Coronary artery (tissue), 2 donors: Measurements from ENCODE around the gene LRRC15.

Experiments
- DNase-seq: peaks from one replicate; pipeline ENCODE4 v3.0.0-alpha.2; 2017; ENCODE audit warnings: low spot score
- H3K27ac ChIP-seq, 2 donors: fragments of 200-600 bp; sonication (generic); one replicate each; pipeline ENCODE4 v1.5.1; 2016 to 2019
- H3K4me3 ChIP-seq: fragments of 200-600 bp; sonication (generic); 2 replicates; pipeline ENCODE4 v1.5.1; 2016; ENCODE audit warnings: mild to moderate bottlenecking, moderate library complexity
- TF ChIP-seq, protein P1 (sequence below): fragments of 200-600 bp; sonication (generic); IDR thresholded peaks from one replicate; pipeline ENCODE4 v1.5.1; 2019; ENCODE audit warnings: antibody characterized with exemption

Gene LRRC15

DNA sequence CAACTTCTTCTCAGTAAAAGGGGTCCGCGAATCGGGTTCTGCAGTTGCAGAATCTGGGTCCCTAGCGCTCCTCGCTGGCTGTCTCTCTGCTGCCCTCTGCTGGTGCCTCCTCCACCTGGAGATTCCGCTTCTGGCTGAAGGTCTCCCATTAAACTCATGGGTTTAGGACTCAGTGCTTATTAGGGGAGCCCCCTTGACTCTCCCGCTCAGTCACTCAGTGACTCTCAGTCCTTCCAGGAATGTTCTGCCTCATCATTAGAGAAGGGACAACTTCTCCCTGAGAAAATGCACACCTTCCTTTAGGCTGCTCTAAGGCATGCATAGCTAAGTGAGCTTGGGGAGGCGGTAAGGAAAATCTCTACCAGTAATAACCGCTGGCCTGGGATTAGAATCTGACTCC lies 25.5 kb downstream of the LRRC15 start:
- H3K4me3 ChIP-seq = no peak overlapping the region
- no peak overlapping the region for H3K27ac ChIP-seq
- TF ChIP-seq, protein P1, sequence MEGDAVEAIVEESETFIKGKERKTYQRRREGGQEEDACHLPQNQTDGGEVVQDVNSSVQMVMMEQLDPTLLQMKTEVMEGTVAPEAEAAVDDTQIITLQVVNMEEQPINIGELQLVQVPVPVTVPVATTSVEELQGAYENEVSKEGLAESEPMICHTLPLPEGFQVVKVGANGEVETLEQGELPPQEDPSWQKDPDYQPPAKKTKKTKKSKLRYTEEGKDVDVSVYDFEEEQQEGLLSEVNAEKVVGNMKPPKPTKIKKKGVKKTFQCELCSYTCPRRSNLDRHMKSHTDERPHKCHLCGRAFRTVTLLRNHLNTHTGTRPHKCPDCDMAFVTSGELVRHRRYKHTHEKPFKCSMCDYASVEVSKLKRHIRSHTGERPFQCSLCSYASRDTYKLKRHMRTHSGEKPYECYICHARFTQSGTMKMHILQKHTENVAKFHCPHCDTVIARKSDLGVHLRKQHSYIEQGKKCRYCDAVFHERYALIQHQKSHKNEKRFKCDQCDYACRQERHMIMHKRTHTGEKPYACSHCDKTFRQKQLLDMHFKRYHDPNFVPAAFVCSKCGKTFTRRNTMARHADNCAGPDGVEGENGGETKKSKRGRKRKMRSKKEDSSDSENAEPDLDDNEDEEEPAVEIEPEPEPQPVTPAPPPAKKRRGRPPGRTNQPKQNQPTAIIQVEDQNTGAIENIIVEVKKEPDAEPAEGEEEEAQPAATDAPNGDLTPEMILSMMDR = peak; percentile 88
- DNase-seq = no peak

DNA sequence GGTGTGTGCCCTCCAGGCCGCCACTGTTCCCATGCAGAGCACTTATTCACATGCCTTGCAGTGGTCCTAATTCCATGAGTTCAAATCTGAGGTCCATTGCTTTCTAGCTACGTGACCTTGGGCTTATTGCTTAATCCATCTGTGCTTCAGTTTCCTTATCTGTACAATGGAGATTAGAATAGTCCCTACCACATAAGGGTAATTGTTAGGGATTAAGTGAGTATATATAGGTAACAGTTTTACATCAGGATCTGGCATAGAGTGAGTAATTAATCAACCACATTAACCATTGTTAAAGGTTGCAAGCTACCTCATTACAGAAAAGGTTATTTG lies 26.0 kb downstream of the LRRC15 start:
- no peak for DNase-seq
- TF ChIP-seq, protein P1 = no peak
- Histone ChIP-seq H3K4me3 (no peak overlapping the region), H3K27ac (no peak overlapping the region)

DNA sequence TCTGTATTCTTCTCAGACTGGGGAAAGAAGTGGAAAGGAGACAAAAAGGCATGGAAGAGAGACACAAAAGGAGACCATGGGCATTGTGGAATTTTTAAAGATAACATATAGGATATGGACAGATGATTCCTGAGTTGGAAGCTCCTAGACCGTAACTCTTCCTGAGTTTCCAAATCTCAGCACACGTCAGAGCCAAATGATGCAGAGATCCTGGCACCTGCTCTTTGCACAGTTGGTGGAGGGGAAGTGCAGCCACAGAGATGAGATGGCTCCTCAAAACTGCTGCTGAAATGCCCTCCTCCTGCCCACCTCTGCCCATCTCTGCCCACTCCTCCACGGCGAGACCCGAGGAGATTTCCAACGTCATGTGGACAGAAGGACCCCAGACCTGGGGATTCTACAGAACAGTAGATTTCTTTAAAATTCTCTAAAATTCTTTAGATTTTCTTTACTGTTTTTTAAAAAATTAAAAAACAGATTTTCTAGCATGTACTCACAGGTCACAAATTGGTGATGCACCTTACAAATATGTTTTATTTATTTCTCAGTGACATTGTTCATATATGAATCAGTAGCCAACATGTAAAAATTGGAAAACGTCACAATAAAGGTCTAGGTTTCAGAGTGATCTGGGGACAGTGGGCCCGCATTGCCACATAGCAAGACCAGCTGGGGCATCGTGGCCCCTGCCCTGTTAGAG lies 26.5 kb downstream of the LRRC15 start:
- H3K4me3 ChIP-seq = no peak overlapping the region
- TF ChIP-seq, protein P1 = no peak
- no peak for DNase-seq
- no peak overlapping the region for H3K27ac ChIP-seq

DNA sequence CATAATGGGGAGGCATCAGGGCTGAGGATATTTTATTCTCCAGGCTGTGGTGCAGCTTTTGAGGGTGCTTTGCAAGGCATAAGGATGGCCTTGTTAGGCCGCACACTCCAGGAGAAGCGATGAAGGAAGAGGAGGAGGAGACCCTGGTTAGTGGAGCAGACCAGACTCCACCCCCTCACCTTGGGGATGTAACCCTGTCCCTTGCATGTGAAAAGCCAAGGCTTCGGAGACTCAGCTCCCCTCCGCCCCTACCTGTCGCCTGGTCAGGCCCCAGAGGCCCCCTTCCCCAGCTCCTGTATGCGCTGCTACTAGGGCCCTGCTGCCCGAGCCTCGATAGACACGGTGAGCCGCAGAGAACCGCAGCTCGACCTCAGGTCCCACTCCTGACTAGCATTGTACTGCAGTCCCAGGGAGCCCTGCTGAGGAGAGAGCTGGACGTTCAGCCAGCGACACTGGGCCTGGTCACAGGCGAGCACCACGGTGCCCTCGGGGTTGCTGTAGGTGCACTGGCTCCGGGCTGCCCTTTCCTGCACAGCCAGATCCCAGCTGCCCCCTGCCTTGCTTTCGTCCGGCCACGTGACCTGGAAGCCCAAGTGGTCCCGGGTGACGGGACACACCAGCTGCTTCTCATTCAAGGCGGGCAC lies 28.7 kb downstream of the LRRC15 start:
- TF ChIP-seq, protein P1 = no peak
- H3K27ac ChIP-seq = no peak overlapping the region
- no peak overlapping the region for H3K4me3 ChIP-seq
- no peak for DNase-seq

DNA sequence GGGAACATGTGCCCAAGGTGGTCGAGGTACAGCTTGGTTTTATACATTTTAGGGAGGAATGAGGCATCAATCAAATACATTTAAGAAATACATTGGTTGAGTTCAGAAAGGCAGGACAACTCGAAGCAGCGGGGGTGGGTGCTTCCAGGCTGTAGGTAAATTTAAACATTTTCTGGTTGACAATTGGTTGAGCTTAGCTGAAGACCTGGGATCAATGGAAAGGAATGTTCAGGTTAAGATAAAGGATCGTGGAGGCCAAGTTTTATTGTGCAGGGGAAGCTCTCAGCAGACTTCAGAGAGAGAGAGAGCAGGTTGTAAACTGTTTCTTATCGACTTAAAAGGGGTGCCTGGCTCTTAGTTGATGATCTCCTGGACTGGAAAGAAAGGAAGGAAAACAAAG lies 29.7 kb downstream of the LRRC15 start:
- no peak for DNase-seq
- TF ChIP-seq, protein P1 = no peak
- no peak overlapping the region for H3K4me3 ChIP-seq
- no peak overlapping the region for H3K27ac ChIP-seq

DNA sequence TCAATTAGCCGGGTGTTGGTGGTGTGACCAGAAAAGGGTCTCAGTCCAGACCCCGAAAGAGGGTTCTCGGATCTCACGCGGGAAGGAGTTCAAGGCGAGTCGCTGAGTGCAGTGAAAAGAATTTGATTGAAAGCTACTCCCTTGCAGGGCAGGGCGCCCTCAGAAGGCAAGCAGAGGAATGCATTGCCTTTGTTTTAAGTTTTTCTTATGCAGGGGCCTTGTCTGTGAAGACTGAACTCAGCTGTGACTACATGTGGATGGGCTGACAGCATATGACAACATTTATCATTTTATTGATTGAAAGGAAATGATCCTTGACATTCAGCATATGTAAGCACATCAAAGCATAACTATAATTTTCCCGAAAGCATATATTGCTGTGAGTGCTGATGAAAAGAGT lies 30.2 kb downstream of the LRRC15 start:
- Histone ChIP-seq H3K27ac (no peak overlapping the region), H3K4me3 (no peak overlapping the region)
- DNase-seq = no peak
- TF ChIP-seq, protein P1 = no peak
